Esophagus squamous epithelium (tissue), 5 donors: ENCODE measurements around the gene CLCN1. TPM values are rescaled to one million over a fixed set of nuclear protein-coding genes. Genes with fewer than 3 reads are reported as not detected.
"Not testable (repeated sequence)": the region's sequence is repeated elsewhere in the genome, so short reads cannot be mapped to it uniquely, and the experiment has no call there.

Experiments used
- DNase-seq: peaks from one replicate; lab custom pipeline; 2025; lab: John Stamatoyannopoulos, UW
- H3K27ac ChIP-seq, 4 donors: fragments of 200-600 bp; sonication (generic); one replicate each; pipeline ENCODE4 v1.5.1; 2016 to 2019; ENCODE audit warnings: mild to moderate bottlenecking in 1 of 4
- H3K27me3 ChIP-seq, 4 donors: fragments of 200-600 bp; sonication (generic); 1 replicate in 3 of 4; 2 replicates in 1 of 4; pipeline versions ENCODE4 v1.5.1 to v1.6.0; 2017 to 2021; ENCODE audit warnings: antibody characterized with exemption in 1 of 4
- H3K36me3 ChIP-seq, 3 donors: fragments of 200-600 bp; sonication (generic); one replicate each; pipeline ENCODE4 v1.5.1; 2016 to 2019
- H3K4me1 ChIP-seq, 3 donors: fragments of 200-600 bp; sonication (generic); one replicate each; pipeline ENCODE4 v1.5.1; 2017 to 2019
- H3K4me3 ChIP-seq, 4 donors: fragments of 200-600 bp; sonication (generic); 1 replicate in 3 of 4; 2 replicates in 1 of 4; pipeline ENCODE4 v1.5.1; 2016 to 2019; ENCODE audit warnings: mild to moderate bottlenecking in 2 of 4, moderate library complexity in 1 of 4
- H3K9me3 ChIP-seq, 3 donors: fragments of 200-600 bp; sonication (generic); one replicate each; pipeline ENCODE4 v1.5.1; 2016 to 2019
- POLR2A ChIP-seq, 4 donors: fragments of 450-650 bp; IDR thresholded peaks; one replicate each; pipeline ENCODE4 v1.6.1; 2017; ENCODE audit warnings: antibody characterized with exemption in 4 of 4, mild to moderate bottlenecking in 4 of 4, moderate library complexity in 3 of 4
- whole genome bisulfite sequencing, 2 donors: methylation state at CpG; one replicate each; pipeline ENCODE4 v1.1.5; 2018; 5-methylcytosine and 5-hydroxymethylcytosine counted together
- intact Hi-C: fragments of 100-400 bp; cut with DNase I; formaldehyde crosslinking; loops from one replicate; pipeline ENCODE4 v1.15.0; 2022
- total RNA-seq, 4 donors: library from RNA; depleted of rRNA; stranded (reverse); fragments of >200 nt; gene quantifications; one replicate each; pipeline ENCODE4 v1.1.0, GENCODE V29; 2016
- TF ChIP-seq, protein P1 (sequence below), 6 experiments: fragments of 450-650 bp in 4 of 6; fragments of 200-600 bp in 2 of 6; sonication (generic) in 2 of 6; IDR thresholded peaks; one replicate each; pipeline ENCODE4 v1.5.1; 2016 to 2019; ENCODE audit warnings: antibody characterized with exemption in 6 of 6, mild to moderate bottlenecking in 4 of 6, moderate library complexity in 4 of 6
- donor health status: DM: yes; HTN: yes; CAD: no.

The CLCN1 gene
- total RNA-seq, 4 donors from 2014 or later = under 0.01 to 0.91 (median 0.13) TPM; not detected in 1

DNA sequence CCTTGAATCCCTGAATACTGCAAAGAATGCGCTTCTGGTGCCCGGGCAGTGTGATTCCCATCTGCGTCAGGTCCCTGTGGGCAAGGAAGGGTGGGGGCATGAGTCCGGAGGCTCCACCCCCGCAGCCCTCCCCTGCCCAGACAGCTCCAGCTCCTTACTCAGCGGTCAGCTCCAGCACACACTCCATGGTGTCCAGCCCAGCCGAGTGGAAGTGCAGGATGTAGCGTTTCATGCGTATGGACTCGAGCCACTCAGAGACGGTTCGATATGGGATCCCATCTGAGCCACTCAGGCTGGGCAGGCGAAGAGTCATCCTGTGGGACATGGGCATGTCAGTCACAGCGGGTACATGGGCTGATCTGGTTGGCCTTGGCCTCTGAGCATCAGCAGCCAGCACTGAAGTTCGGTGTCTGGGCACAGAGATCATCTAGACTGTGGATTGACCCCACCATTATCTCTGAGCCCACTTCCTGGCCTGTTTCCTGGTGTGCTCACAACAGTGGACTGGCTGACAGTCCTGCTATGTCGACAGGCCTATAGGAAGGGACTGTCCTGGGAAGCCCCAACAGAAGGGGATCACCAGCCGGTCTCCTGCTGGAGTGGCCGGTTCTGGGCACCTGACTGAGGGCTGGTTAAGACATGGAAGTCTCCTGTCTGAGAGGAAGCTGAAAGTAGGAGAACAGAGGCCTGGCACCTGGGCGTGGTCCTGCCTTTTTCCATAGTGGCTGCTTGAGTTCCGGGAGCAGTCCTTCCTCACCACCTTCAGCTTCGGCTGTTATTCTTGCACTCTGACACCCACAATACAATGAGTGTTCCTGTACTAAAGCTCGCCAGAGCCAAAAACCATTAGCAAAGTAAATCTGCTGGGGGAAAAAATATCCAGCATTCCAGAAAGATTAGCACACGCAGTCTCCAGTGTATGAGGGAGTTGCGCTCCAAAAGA, 75.8 kb downstream of the CLCN1 start:
- WGBS, 2 donors = 32 to 72% methylated on average over 4 to 5 of the region's 24 CpGs
- intact Hi-C loops = no loop called here
- Histone ChIP-seq H3K36me3 (peaks cover 21 to 100% (median 34%) of the 10 kb centered on the region in 3 donors), H3K4me1 (peaks cover 38 to 91% (median 39%) of the 10 kb centered on the region in 3 donors), H3K27ac (peak overlapping the region; percentile 70 to 100 (median 91)), H3K4me3 (peak overlapping the region in 1 of 4 donors; percentile 25), H3K27me3 (no peaks in the 10 kb centered on the region), H3K9me3 (no peaks in the 10 kb centered on the region)
- TF ChIP-seq POLR2A (IDR thresholded peaks at IDR 0.05) = peak in 2 of 4 donors; percentile 46 to 54
- TF ChIP-seq, protein P1, sequence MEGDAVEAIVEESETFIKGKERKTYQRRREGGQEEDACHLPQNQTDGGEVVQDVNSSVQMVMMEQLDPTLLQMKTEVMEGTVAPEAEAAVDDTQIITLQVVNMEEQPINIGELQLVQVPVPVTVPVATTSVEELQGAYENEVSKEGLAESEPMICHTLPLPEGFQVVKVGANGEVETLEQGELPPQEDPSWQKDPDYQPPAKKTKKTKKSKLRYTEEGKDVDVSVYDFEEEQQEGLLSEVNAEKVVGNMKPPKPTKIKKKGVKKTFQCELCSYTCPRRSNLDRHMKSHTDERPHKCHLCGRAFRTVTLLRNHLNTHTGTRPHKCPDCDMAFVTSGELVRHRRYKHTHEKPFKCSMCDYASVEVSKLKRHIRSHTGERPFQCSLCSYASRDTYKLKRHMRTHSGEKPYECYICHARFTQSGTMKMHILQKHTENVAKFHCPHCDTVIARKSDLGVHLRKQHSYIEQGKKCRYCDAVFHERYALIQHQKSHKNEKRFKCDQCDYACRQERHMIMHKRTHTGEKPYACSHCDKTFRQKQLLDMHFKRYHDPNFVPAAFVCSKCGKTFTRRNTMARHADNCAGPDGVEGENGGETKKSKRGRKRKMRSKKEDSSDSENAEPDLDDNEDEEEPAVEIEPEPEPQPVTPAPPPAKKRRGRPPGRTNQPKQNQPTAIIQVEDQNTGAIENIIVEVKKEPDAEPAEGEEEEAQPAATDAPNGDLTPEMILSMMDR (IDR thresholded peaks at IDR 0.05) = no peak
- DNase-seq = no peak

DNA sequence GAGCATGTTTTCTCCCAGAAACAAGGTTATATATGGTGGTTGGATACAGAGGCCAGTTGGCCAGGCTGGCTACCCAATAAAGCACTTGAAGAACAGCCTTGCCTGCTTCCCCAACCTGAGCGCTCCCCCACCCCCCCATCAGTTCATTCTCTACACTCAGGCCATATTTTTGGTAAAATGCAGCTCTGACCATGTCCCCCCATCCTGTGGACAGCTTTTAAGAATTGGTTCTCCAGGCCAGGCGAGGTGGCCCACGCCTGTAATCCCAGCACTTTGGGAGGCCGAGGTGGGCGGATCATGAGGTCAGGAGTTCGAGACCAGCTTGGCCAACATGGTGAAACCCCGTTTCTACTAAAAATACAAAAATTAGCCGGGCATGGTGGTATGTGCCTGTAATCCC, 76.5 kb downstream of the CLCN1 start:
- Histone ChIP-seq H3K4me1 (peaks cover 32 to 84% (median 33%) of the 10 kb centered on the region in 3 donors), H3K27ac (peak overlapping the region; percentile 70 to 100 (median 91)), H3K36me3 (peaks cover 21 to 100% (median 34%) of the 10 kb centered on the region in 3 donors)
- H3K9me3 ChIP-seq, DNase-seq, intact Hi-C loops, H3K4me3 ChIP-seq, H3K27me3 ChIP-seq: not testable (repeated sequence)
- 84 to 92% methylated on average over 3 to 8 of the region's 8 CpGs for WGBS, 2 donors

DNA sequence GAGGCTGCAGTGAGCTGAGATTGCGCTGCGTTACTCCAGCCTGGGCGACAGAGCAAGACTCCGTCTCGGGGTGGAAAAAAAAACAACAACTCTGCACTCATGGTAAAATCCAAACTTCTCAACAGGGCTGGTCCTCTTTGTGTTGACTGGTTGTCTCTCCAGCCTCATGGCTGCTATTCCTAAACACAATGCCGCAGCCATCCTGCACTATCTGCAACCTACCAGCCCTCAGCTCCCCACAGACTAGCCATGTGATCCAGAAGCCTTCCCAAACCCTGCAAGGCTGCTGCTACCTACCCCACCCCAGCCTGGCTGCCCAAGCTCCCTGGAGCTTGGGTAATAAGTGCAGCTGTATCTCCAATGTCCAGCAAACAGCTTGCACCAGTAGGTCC, 77.0 kb downstream of the CLCN1 start:
- H3K4me3 ChIP-seq = no peak overlapping the region
- DNase-seq = no peak
- no peaks in the 10 kb centered on the region for H3K9me3 ChIP-seq
- peak overlapping the region; percentile 70 to 100 (median 91) for H3K27ac ChIP-seq
- WGBS, 2 donors = 94 to 98% methylated on average over 6 of the region's 6 CpGs
- H3K36me3 ChIP-seq = peaks cover 21 to 100% (median 34%) of the 10 kb centered on the region in 3 donors
- intact Hi-C loops = no loop called here
- no peaks in the 10 kb centered on the region for H3K27me3 ChIP-seq
- H3K4me1 ChIP-seq = peaks cover 29 to 80% (median 30%) of the 10 kb centered on the region in 3 donors
- no peak for TF ChIP-seq POLR2A (IDR thresholded peaks at IDR 0.05)

DNA sequence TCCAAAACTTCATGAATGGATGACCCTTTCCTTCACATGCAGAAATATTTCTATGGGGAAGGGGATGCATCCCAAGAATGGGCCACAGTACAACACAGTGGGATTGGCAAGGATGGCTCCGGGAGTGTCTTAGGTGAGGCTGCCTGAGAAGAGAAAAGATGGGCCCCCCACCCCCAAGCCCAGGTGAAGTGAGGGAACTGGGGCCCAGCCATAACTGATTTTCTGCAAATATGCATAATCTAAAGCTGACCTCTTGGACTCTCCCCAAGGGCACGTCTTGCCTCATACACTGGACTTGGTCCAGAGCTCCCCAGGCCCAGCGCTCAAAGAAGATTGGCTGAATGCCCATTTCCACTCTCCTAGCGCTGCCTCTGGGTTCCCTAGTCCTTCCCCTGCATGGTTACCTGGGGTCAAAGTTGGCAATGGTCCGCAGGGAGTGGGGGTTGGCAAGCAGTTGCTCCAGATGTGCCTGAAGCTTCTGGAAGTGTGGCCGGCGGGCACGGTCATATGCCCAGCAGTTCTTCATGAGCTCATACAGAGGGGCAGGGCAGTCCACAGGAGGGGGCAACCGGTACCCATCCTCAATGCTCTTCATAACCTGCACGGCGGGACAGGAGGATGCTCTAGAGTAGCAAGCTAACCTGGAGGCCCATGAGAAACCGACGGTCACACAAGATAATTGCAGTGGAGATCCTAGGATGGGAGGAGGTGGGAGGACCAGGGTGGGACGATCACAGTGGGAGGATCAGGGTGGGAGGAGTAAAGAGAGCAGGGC, 77.5 kb downstream of the CLCN1 start:
- Histone ChIP-seq H3K4me3 (no peak overlapping the region), H3K4me1 (peaks cover 29 to 74% (median 30%) of the 10 kb centered on the region in 3 donors), H3K36me3 (peaks cover 17 to 100% (median 29%) of the 10 kb centered on the region in 3 donors), H3K9me3 (no peaks in the 10 kb centered on the region), H3K27me3 (no peaks in the 10 kb centered on the region), H3K27ac (peak overlapping the region in 3 of 4 donors; percentile 89 to 100 (median 93))
- WGBS, 2 donors = 77 to 82% methylated on average over 12 to 13 of the region's 14 CpGs
- intact Hi-C loops = no loop called here
- no peak for TF ChIP-seq POLR2A (IDR thresholded peaks at IDR 0.05)
- TF ChIP-seq, protein P1 (IDR thresholded peaks at IDR 0.05) = no peak
- DNase-seq = no peak

DNA sequence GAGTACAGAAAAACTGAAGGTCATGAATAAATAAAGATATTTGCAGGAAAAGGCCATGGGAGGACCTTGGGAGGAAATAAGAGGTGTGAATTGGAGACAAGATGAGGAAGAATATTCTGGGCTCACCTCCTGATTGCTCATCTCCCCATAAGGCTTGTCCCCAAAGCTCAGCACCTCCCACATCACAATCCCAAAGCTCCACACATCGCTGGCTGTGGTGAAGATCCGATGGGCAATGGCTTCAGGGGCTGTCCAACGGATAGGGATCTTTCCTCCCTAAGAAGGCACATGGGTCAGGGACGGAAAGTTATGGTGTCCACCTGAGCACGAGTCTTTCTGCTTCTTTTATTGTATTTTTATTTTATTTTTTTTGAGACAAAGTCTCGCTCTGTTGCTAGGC, 78.2 kb downstream of the CLCN1 start:
- Histone ChIP-seq H3K4me3 (no peak overlapping the region), H3K4me1 (peaks cover 29 to 68% (median 30%) of the 10 kb centered on the region in 3 donors), H3K27me3 (no peaks in the 10 kb centered on the region), H3K36me3 (peaks cover 12 to 100% (median 23%) of the 10 kb centered on the region in 3 donors), H3K9me3 (no peaks in the 10 kb centered on the region), H3K27ac (no peak overlapping the region)
- DNase-seq = no peak
- intact Hi-C loops = no loop called here
- WGBS, 2 donors = 91 to 92% methylated on average over 6 of the region's 6 CpGs
- TF ChIP-seq, protein P1 (IDR thresholded peaks at IDR 0.05) = no peak
- no peak for TF ChIP-seq POLR2A (IDR thresholded peaks at IDR 0.05)
